Measurements from ENCODE around the gene RBP7.

DNA sequence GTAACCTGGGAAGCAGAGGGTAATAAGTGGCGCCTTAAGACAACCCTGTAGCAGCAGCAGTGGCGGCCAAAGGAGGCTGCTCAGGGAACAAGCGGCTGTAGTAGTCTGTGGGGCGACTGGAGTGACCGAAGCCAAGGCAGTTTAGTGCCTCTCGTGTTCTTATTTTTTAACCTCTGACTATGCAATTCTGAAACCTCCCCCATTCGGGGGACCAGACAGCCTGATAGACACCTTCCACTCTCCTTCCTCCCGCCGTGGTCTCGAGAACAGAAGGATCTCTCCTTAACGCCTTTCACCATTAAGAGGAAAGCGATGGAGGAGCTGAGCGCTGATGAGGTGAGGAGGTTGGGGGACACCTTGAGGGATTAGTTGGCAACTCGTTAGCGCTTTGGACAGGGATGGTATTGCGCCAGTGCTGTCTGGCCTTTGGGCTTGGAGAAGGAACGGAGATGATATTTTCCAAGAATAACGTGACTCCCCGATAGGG is 36.4 kb downstream of the RBP7 start:
- TF ChIP-seq, protein P1, sequence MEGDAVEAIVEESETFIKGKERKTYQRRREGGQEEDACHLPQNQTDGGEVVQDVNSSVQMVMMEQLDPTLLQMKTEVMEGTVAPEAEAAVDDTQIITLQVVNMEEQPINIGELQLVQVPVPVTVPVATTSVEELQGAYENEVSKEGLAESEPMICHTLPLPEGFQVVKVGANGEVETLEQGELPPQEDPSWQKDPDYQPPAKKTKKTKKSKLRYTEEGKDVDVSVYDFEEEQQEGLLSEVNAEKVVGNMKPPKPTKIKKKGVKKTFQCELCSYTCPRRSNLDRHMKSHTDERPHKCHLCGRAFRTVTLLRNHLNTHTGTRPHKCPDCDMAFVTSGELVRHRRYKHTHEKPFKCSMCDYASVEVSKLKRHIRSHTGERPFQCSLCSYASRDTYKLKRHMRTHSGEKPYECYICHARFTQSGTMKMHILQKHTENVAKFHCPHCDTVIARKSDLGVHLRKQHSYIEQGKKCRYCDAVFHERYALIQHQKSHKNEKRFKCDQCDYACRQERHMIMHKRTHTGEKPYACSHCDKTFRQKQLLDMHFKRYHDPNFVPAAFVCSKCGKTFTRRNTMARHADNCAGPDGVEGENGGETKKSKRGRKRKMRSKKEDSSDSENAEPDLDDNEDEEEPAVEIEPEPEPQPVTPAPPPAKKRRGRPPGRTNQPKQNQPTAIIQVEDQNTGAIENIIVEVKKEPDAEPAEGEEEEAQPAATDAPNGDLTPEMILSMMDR (IDR thresholded peaks at IDR 0.05) = peak in 1 of 5 experiments; percentile 34
- no peak for TF ChIP-seq EP300 (IDR thresholded peaks at IDR 0.05; ENCODE audit: low read depth)
